Ascending aorta (tissue), 2 donors: ENCODE data around the gene SDC4. TPM values are rescaled to one million over a fixed set of nuclear protein-coding genes. Genes with fewer than 3 reads are reported as not detected.

Source experiments
- DNase-seq, 2 donors: peaks; one replicate each; pipeline ENCODE4 v3.0.0-alpha.2; 2019; ENCODE audit warnings: low spot score in 2 of 2
- H3K27ac ChIP-seq, 2 donors: fragments of 200-600 bp; sonication (generic); one replicate each; pipeline ENCODE4 v1.5.1; 2016 to 2017; ENCODE audit warnings: mild to moderate bottlenecking in 1 of 2
- H3K27me3 ChIP-seq: fragments of 200-600 bp; sonication (generic); one replicate; pipeline ENCODE4 v1.5.1; 2017
- H3K36me3 ChIP-seq, 2 donors: fragments of 200-600 bp; sonication (generic); one replicate each; pipeline ENCODE4 v1.5.1; 2016
- H3K4me1 ChIP-seq, 2 donors: fragments of 200-600 bp; sonication (generic); one replicate each; pipeline ENCODE4 v1.5.1; 2016 to 2017; ENCODE audit warnings: mild to moderate bottlenecking in 1 of 2
- H3K4me3 ChIP-seq, 2 donors: fragments of 200-600 bp; sonication (generic); one replicate each; pipeline ENCODE4 v1.5.1; 2016 to 2017; ENCODE audit warnings: mild to moderate bottlenecking in 1 of 2
- H3K9me3 ChIP-seq, 2 donors: fragments of 200-600 bp; sonication (generic); one replicate each; pipeline ENCODE4 v1.5.1; 2016
- CTCF ChIP-seq, 3 experiments: fragments of 200-600 bp in 2 of 3; fragments of 450-650 bp in 1 of 3; sonication (generic) in 2 of 3; IDR thresholded peaks; one replicate each; pipeline ENCODE4 v1.5.1; 2016 to 2019; ENCODE audit warnings: antibody characterized with exemption in 3 of 3, mild to moderate bottlenecking in 1 of 3, moderate library complexity in 1 of 3
- intact Hi-C: fragments of 100-400 bp; cut with DNase I; formaldehyde crosslinking; loops from one replicate; pipeline ENCODE4 v1.15.1; 2023
- total RNA-seq: library from RNA; depleted of rRNA; stranded (reverse); fragments of >200 nt; gene quantifications from one replicate; pipeline ENCODE4 v1.1.0, GENCODE V29; 2016

The SDC4 gene
- total RNA-seq, 1 donor from 2014 or later = 63.8 TPM

GRCh38 chr20:45368221-45368980 lies 20.2 kb upstream of the SDC4 start:
- Histone ChIP-seq H3K4me3 (no peak overlapping the region), H3K36me3 (peaks cover 24 to 36% of the 10 kb centered on the region in 2 donors), H3K9me3 (no peaks in the 10 kb centered on the region), H3K27me3 (no peaks in the 10 kb centered on the region), H3K27ac (no peak overlapping the region), H3K4me1 (peaks cover 0 to 13% of the 10 kb centered on the region in 2 donors)
- intact Hi-C loops = no loop called here
- TF ChIP-seq CTCF (IDR thresholded peaks at IDR 0.05) = no peak
- no peak for DNase-seq

- no peak for DNase-seq
- Histone ChIP-seq H3K27ac (no peak overlapping the region), H3K36me3 (peaks cover 24 to 36% of the 10 kb centered on the region in 2 donors), H3K4me3 (no peak overlapping the region), H3K4me1 (peaks cover 0 to 10% of the 10 kb centered on the region in 2 donors), H3K27me3 (no peaks in the 10 kb centered on the region), H3K9me3 (no peaks in the 10 kb centered on the region)
- TF ChIP-seq CTCF (IDR thresholded peaks at IDR 0.05) = no peak
- intact Hi-C loops = no loop called here
Measured at GRCh38 chr20:45367126-45367525, 18.9 kb upstream of the SDC4 start.

DNA sequence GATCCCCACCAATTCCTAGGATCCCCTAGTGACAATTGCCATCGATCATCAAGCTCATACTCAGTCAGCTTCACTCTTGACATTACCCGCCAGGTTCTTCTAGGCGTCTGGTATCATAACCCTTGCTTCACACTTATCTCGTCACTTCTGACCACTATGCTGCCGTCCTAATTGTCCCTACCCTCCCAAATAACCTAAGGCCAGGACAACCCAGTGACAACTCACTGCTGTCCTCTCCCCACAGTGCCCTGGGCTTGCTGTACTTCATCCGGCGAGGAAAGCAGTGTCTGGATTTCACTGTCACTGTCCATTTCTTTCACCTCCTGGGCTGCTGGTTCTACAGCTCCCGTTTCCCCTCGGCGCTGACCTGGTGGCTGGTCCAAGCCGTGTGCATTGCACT lies 18.4 kb upstream of the SDC4 start:
- intact Hi-C loops = no loop called here
- Histone ChIP-seq H3K4me3 (no peak overlapping the region), H3K27ac (no peak overlapping the region), H3K27me3 (no peaks in the 10 kb centered on the region), H3K4me1 (peaks cover 0 to 10% of the 10 kb centered on the region in 2 donors), H3K36me3 (peaks cover 24 to 36% of the 10 kb centered on the region in 2 donors), H3K9me3 (no peaks in the 10 kb centered on the region)
- no peak for DNase-seq
- TF ChIP-seq CTCF (IDR thresholded peaks at IDR 0.05) = no peak

GRCh38 chr20:45366192-45366591 lies 18.0 kb upstream of the SDC4 start:
- intact Hi-C loops = no loop called here
- Histone ChIP-seq H3K36me3 (peaks cover 24 to 36% of the 10 kb centered on the region in 2 donors), H3K27ac (no peak overlapping the region), H3K4me1 (peaks cover 0 to 10% of the 10 kb centered on the region in 2 donors), H3K9me3 (no peaks in the 10 kb centered on the region), H3K4me3 (no peak overlapping the region), H3K27me3 (no peaks in the 10 kb centered on the region)
- no peak for TF ChIP-seq CTCF (IDR thresholded peaks at IDR 0.05)
- DNase-seq = no peak

DNA sequence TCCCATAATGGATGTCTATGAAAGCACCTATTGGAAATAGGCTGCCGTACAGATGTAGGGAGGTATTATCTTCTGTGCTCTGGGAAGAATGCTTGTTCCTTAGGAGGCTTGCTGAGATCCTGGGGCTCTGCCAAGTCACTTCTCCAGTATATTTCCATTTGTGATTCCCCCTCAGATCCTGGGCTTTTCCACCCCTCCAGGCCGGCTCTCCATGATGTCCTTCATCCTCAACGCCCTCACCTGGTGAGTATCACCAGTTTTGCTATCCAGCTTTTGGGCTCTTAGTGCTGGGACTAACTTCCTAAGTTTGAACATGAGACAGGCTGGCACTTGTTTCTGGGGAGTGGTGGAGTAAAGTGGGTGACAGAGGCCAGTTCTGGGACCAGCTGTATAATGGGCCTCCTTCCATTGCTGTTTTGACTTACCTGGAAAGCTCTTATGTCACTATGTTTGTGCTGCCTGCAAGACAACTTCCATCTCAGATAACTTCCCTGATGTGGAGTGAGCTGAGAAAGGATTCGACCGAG lies 17.3 kb upstream of the SDC4 start:
- no peak for DNase-seq
- intact Hi-C loops = no loop called here
- no peak for TF ChIP-seq CTCF (IDR thresholded peaks at IDR 0.05)
- peaks cover 0 to 10% of the 10 kb centered on the region in 2 donors for H3K4me1 ChIP-seq
- H3K9me3 ChIP-seq = no peaks in the 10 kb centered on the region
- H3K4me3 ChIP-seq = no peak overlapping the region
- H3K27me3 ChIP-seq = no peaks in the 10 kb centered on the region
- no peak overlapping the region for H3K27ac ChIP-seq
- peaks cover 24 to 36% of the 10 kb centered on the region in 2 donors for H3K36me3 ChIP-seq
